Activated CD8-positive, alpha-beta memory T cell treated with anti-CD3 and anti-CD28 coated beads, Interleukin-2, amount 50 U/mL, for 1 hour (primary cell): ENCODE data around the gene SLC23A2.
"Not testable (repeated sequence)": the region's sequence is repeated elsewhere in the genome, so short reads cannot be mapped to it uniquely, and the experiment has no call there.

Experiments
- DNase-seq: peaks from one replicate; pipeline ENCODE4 v3.0.0-alpha.2; 2020; ENCODE audit errors: extremely low read depth

SLC23A2 gene

DNA sequence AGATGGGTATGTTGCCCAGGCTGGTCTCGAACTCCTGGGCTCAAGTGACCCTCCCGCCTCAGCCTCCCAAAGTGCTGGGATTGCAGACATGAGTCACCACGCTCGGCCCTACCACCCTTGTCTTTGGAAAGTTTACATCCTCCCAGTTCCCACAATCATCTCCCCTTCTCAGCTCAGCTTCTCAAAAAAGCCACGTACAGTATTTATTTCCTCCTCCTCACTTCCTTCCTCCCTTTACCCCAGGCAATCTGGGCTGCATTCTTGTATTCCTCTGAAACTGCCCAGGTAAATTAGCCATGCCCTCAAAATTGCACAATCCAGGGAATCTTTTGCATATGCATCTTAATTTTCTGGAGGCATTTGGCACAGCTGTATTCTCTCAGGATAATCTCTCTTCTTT, 7.4 kb upstream of the SLC23A2 start:
- DNase-seq: no peak

DNA sequence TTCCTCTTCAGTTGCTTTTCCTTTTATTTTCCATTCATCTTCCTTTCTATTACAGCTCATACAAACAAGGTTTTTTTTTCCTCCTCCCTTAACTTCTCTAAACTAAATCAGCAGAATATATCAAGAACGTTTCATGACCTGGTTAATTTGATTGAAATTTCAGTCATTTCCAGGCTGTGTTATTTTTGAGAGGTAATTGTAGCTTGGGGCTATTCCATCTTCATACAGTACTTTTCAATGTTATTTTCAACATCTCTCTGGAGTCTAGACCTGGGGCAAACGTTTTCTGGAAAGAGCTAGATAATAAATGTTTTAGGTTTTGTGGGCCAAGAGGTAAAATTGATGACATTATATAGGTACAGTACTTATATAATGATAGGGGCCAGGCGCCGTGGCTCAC, 4.0 kb upstream of the SLC23A2 start:
- no peak for DNase-seq

DNA sequence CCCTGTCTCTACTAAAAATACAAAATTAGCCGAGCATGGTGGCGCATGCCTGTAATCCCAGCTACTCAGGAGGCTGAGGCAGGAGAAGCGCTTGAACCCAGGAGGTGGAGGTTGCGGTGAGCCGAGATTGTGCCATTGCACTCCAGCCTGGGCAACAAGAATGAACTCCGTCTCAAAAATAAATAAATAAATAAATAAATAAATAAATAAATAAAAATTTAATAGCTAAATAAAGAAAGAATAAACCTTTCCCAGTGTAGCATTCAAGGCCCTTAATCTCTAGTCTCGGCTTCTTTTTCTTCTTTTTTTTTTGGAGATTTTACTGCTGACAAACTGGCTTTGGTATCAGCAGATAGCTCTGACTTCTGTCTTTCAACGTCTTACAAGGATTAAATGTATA, 3.5 kb upstream of the SLC23A2 start:
- not testable (repeated sequence) for DNase-seq

DNA sequence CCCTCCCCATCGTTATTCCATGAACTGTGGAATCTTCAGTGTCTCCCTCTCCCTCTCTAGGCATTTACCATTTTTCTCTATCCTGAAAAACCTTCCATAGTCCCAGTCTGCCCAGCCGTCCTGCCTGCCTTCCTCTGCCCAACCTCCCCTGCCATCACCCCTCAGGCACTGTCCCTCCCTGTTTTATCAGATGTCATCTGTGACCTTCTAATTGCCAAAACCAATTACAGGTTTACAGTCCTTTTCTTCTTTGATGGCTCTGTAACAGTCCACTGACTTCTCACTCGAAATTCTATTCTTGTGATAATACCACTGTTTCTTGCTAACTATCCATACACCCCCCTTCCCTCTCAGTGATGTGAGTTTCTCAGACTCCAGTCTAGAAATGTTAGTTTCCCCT, 2.3 kb upstream of the SLC23A2 start:
- DNase-seq: no peak

DNA sequence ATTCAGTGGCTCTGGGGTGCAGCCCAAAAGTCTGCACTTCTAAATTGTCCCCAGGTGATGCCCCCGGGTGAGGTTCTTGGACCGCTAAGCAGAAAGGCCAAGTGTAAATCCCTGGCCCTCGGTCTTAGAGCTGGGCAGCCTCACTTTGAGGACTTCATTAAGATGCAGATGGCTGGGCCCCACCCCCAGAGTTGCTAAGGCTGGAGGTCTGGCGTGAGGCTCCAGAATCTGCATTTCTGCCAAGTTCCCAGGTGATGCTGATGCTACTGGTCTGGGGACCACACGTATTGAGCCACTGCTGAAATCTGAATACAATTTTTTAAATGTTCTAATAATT, 735 bp upstream of the SLC23A2 start:
- no peak for DNase-seq

DNA sequence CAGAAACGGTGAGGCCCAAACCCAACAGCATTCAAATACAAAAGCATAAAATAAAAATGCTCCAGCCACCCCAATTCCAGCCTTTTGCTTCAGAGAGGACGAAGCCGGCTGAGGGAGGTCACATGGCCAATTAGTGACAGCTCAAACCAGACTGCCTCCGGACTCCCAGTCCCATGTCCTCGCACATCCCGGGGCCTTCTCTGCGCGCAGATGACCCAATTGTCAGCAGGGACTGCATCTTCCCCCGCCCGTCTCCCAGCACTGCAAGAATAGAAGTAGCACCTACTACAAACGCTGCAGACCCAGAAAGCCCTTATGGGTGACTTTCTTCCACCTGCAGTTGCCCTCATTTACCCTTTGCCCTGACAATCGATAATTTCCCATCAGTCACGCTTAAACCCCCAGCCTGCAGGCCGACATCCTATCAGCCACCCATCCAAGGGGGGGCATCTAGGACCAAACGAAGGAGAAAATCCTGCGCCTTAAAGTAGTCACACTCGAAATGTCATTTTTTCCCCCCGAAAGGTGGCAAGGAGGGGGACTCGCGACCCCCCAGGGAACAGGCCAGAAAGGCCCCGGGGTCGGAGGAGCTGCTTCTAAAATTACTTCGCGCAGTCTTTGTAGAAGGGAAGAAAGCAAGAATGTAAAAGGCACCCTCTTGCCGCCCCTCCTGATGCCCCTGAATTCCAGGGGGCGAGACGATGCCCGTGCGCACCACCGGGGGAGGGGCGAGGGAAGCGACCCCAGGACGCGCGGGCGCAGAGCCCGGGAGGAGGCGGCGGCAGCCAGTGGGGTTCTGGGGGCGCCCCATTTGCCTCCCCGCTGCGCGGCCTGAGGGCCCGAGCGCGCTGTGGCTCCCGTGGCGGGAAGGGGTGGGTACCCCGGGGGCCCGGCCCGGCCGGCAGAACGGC, 792 bp downstream of the SLC23A2 start:
- DNase-seq: no peak

DNA sequence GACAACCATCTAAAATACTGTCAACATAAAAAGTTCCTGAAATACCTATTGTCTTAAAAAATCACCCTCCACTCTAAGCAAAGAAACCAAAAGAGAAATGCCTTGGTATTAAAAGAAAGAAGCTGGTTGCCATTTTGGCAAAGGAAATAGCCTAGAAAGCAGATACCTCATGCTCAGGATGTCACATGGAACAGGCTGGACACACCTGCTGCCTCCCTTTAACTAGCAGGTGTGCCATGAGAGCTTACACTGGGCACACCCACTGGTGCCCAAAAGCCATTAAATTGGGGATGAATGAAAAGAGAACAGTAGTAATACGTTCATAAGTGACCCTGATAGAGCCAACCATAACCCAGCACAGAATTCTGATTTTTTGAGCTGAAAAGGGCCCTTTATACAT, 1.5 kb downstream of the SLC23A2 start:
- DNase-seq: no peak

DNA sequence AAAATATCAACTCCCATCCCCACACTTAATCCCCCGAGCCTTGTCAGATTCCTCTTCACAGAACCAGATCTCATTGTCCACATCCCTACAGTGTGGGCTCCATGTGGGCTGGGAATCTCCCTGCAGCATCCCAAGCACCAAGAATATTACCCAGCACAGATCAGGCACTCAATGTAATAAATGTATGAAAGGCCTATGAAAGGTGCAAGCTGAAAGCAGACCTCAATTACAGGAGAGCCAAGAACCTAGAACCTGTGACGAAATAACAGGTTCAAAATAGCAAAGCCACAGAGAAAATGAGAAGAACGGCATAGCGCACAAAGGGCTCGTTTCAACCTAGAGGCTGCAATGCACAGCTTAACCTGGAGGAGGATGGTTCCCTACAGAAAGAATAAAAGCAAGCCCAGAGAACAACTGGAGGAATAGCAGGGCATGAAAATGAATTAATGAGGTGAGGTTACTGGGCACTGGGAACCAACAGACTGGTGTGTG, 3.1 kb downstream of the SLC23A2 start:
- no peak for DNase-seq

DNA sequence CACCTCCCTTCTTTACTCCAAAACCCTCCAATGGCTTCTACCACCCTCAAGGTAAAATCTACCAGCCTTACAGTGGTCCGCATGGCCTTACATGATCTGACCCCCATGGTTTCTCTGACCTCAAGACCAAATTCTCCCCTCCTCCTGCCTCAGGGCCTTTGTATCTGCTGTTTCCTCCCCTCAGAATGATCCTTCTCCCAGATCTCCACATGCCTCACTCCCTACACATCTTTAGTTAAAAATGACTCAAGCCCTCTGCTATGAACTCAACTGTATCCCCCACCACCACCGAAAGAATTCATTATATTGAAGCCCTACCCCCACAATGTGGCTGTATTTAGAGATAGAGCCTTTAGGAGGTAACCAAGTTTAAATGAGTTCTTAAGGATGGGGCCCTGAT, 4.1 kb downstream of the SLC23A2 start:
- DNase-seq: no peak

DNA sequence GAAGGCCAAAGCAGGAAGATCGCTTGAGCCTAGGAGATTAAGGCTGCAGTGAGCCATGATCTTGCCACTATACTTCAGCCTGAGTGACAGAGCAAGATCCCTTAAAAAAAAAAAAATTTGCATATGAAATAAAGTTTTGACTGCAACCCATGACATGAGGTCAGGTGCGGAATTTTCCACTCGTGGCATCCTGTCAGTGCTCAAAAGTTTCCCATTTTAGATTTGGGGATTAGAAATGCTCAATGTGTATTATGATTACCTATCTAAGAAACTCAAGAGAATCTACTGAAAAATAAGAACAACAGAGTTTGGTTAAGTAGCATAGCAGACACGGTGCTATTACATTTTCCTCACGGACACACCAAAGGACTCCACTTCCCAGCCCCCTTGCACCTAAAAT, 11.7 kb downstream of the SLC23A2 start:
- DNase-seq: no peak

DNA sequence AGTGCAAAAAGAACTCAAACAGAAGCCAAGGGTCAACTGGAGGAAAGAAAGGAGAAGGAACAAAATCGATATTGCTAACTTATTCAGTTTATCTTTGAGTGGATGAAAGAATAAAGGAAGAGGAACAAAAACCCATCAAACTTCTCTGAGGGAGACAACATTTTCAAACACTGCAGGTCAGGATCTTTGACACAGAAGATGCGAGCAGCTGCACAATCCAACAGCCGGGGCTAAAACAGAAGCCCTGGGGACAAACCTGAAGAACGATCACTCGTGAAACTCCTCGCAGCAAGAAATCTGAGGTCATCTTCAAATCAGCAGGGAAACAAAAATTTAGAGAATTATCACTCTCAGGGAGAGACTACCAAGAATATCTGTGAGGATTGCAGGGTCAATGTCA, 14.2 kb downstream of the SLC23A2 start:
- DNase-seq: no peak

DNA sequence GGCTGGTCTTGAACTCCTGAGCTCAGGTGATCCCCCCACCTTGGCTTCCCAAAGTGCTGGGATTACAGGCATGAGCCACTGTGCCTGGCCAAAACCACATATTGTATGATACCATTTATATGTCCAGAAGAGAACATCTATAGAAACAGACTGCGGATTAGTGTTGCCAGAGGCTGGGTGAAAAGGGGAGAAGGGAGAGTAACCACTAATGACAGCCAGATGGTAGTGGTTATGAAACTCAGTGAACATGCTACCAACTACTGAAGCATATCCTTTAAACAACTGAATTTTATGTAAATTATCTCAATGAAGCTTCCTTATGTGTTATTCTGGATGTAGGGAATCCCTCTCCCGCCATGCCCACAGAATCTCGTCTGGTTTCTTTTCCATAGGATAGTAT, 15.7 kb downstream of the SLC23A2 start:
- no peak for DNase-seq

DNA sequence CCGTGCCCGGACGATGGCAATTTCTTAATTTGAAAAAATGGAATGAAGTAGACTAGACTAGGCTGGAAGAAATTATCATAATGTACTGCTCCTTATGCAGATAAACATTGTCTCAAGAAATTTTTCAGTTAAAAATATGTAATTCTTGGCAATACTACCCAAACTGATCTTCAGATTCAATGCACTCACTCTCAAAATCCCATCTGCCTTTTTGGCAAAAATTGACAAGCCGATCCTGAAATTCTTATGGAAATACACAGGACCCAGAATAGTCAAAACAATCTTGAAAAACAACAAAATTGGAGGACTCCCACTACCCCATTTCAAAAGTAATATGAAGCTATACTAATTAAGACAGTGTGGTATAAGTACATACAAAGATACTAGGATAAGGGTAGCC, 19.0 kb downstream of the SLC23A2 start:
- DNase-seq: no peak

DNA sequence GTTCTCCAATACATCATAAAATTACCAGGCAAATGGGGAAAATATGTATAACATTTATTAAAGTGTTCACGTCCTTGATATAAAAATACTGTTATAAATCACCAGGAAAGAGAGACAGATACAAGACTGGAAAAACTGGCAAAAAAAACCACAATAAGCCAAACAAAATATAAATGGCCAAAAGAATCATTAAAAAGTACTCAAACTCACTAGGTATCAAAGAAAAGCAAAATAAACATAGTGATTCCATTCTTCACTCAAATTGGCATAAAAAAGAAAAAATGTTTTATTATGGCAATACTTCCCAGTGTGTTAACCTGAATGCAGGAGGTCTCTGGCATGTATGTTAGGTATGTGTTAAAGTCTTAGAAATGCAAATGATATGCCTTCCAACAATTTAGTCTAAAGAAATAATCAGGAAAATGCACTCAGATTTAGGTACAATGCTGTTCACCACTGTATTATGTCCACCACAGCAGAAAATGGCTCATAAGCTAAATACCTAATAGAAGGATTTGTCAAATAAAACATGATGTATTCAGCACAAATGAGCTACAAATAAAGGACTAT, 21.4 kb downstream of the SLC23A2 start:
- no peak for DNase-seq

DNA sequence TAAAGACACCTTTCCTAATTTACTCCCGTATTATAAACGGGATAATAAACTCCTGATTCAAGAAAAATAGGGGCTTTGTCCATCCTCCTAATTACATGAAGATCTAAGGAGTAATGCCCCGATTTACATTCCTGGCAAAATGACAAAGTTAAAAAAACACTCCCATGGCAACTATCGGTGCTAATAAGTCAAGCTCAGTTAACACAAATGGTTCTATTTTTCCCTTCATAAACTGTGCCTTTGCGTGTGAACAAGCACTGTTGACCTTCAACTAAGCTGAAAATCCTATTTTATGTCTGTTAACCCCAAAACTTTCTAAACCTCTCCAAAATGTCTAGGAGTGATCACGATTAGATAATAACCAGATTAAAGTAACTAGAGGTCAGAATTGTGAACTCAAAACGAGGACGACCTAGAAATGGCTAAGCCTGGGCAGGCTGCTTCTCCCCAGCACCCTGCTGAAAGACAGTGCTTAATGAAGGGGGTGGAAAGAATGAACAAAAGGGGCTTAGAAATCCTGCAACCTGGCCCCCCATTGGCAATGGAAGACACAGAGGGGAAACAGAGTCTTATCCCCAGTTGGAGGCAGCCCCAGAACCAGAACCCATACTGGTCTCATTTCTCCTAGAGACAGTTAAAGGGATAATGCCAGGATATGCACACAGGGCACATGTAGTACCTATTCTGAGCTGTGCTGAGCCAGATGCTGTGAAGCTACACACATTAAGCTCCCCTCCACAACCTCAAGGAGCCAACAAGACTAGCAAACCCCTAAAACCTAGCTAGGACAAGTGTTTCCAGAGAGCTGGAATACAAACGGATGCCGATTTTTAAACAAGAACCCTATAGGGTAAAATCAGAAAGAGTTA, 23.0 kb downstream of the SLC23A2 start:
- DNase-seq: no peak

DNA sequence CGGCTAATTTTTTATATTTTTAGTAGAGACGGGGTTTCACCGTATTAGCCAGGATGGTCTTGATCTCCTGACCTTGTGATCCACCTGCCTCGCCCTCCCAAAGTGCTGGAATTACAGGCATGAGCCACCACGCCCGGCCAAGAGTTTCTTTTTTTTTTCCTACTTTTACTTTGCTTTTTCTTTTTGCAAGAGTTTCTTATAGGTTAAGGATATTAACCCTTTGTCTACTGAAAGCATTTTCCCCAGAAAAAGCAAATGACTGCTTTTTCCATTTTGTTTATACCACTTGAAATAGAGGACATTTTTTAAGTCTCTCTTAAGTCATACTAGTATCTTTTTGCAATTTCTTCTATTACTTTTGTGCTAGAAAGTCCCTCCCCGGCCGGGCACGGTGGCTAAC, 25.3 kb downstream of the SLC23A2 start:
- not testable (repeated sequence) for DNase-seq

DNA sequence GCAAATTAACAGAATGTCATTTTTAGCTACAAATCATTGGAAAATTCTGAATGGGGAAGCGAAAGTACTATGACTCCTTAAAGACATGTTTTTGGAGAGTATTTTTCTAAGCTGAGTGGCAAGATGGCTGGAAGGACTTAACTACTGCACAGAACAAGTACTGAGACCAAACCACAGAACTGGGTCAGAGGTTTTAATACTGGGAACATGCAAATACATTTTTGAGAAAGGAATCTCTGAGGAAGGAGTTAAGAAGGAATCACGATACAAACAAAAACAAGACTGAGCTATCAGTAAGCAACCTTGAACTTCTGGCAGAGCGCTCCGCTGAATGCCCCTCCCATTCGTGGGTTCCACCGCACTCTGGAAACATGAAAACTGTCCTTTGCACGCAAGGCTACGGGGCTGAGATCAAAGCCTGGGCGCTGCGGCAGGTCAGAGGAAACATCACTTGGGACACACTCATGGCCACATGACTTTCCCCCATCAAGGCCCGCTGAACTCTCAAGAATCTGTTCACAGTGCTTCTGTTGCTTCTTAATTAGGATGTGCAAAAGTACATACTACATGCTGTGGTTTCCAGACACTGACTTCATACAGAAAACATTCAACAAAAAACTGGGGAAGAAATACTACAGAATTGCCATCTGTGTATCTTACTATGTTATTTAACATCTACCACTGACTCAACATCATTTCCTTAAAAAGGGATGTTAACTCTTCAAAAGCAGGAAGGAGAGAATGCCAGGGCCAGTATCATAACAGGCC, 27.8 kb downstream of the SLC23A2 start:
- no peak for DNase-seq

DNA sequence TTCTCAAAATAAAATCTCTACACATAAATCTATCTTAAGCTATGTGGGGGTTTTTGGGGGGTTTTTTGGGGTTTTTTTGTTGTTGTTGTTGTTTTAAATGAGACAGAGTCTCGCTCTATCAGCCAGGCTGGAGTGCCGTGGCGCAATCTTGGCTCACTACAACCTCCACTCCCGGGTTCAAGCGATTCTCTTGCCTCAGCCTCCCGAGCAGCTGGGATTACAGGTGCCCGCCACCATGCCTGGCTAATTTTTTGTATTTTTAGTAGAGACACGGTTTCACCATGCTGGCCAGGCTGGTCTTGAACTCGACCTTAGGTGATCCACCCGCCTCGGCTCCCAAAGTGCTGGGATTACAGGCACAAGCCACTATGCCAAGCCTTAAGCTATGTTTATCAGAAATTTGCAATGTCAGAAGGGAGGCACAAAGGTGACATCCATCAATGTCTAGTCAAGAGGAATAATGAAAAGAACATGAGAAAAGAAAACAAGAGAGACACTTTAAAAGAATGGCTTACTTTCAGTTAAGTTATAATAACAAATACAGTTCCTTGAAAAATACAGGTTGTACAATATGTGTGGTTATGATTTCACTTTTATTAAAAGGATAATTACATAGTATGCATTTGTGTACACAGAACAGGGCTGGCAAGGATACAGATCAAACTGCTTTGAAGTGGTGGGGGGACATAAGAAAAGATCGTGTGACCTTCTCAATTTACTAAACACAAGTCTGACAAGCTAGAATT, 28.6 kb downstream of the SLC23A2 start:
- DNase-seq: no peak

DNA sequence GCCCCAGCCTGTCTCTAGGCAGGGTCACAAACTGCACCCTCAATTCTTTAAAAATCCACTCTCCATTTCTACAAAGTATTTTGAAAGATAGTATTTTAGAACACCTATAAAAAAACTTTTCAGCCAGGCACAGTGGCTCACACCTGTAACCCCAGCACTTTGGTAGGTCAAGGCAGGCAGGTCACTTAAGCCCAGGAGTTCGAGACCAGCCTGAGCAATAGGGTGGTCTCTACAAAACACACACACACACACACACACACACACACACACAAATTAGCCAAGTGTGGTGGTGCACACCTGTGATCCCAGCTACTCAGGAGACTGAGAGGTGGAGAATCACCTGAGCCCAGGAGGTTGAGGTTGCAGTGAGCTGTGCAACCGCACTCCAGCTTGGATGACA, 30.2 kb downstream of the SLC23A2 start:
- DNase-seq: no peak

DNA sequence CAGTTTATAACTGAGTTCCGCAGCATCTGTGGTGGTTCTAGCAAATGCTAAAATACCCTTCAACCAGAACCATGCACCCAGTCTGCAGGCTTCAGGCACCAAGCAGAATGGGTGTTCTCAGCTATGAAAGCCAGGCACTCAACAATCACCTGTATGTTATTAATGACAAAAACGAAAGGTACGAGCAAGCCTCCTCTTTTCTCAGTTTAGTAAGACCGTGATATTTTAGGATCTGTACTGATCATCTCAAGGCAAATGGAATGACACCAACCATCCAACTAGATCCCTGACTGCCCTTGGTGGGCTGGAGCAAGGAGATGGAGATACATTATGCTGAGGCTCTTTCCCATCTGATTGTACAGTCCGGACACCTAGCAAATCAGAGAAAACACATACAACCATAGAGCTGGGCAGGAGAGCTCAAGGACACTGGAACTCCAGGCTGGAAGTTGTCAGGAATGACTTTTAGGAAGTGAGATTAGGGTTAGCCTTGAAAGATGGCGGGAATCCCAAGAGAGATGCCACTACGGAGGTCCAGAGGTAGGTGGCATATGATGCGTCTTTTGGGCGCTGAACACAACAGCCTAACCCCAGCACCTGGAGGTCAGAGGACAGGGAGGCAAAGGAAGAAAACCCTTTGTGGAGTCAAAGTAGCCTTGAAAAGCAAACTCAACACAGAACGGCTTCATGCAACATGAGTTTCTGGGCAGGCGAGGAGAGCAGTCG, 33.4 kb downstream of the SLC23A2 start:
- no peak for DNase-seq
